Pons (tissue), 1 donor: ENCODE measurements around the gene SLC25A1.
"Not testable (repeated sequence)": the region's sequence is repeated elsewhere in the genome, so short reads cannot be mapped to it uniquely, and the experiment has no call there.

Experiments
- DNase-seq: peaks from one replicate; pipeline ENCODE4 v3.0.0-alpha.2; 2016; ENCODE audit warnings: low spot score

SLC25A1 gene

DNA sequence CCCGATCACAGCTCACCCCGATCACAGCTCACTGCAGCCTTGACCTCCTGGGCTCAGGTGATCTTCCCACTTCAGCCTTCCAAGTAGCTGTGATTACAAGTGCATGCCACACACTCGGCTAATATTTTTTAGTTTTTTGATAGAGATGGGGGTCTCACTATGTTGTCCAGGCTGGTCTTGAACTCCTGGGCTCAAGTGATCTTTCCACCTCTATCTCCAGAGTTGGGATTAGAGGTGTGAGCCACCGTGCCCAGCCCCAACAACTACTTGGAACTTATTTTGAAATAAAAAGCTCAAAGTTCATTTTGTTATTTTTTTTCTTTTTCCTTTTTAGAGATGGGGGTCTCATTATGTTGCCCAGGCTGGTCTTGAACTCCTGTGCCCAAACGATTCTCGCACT is 27.8 kb upstream of the SLC25A1 start:
- no peak for DNase-seq

DNA sequence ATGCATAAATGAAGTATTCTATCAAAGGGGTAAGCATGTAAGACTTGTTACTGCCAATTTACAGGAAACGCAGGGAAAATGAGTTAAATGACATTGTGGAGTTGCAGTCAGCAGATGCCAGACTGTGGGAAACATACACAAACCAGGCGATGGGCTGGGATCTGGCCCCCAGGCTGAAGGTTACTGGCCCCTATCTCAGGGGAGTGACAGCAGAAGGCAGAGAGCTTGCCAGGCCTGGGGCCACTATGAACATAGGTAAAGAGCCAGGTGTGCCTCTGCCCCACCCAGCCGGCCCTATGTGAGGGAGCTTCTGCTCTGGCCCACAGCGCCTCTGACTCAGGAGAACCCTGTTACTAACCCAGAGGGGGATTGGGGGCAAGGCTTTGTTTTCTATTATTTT is 26.1 kb upstream of the SLC25A1 start:
- no peak for DNase-seq

DNA sequence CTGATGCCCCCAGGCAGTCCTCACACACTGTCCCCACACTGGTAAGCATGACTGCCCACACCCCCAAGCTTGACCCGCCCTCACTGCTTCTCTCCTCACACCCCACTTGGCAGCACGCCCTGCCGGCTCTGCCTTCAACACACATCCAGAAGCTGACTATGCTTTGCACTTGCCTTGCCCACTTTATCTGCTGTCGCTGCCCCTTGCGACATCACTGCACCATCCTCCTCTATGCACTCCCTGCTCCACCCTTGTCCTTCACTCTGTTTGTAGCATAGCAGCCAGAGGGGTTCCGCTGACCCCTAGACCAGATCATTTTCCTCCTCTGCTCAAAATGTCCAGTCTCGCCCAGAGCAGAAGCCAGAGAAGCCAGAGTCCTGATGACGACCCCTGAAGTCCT is 25.3 kb upstream of the SLC25A1 start:
- no peak for DNase-seq

DNA sequence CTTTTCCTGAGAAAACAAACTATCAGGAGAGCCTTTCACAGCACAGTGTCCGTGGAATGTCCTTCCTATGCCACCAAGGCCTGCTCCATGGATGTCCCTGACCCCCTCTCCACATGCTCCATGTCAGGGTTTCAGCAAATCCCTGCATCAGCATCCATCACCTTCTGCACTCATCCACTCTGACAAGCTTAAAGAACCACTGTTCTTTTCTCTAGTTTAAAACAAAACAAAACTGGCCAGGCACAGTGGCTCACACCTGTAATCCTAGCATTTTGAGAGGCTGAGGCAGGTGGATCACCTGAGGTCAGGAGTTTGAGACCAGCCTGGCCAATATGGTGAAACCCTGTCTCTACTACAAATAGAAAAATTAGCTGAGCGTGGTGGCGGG is 24.3 kb upstream of the SLC25A1 start:
- not testable (repeated sequence) for DNase-seq

DNA sequence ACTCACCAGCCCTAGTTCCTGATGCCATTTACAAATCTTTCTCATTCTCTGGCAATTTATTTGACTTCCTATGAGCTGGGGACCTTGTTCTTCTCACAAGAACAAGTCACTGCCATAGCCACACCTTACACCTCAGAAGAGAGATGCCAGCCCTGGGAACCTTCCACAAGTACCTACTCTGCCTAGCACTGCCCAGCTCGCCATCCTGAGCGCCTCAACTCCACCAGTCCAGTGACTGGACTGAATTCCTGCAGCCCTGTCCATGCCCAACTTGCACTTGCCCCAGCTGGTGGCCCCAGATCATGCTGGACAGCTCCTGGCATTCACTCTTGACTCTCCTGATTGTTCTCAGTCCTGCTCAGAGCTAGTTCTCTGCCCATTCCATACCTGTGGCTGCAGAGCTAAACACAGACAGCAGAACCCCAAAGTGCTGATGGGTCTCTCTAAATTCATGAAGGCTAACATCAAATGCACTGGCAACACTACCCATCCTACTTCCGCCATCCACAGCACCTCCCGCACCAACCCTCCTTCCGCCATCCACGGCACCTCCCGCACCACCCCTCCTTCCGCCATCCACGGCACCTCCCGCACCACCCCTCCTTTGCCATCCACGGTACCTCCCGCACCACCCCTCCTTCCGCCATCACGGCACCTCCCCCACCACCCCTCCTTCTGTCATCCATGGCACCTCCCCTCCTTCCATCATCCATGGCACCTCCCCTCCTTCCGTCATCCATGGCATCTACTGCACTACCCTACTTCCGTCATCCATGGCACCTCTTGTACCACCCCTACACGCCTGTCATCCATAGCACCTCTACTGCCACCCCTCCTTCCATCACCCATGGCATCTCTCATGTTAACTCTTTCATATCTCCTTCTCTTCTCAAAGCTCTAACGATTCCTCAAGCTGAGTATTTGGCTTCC is 23.6 kb upstream of the SLC25A1 start:
- DNase-seq: no peak

DNA sequence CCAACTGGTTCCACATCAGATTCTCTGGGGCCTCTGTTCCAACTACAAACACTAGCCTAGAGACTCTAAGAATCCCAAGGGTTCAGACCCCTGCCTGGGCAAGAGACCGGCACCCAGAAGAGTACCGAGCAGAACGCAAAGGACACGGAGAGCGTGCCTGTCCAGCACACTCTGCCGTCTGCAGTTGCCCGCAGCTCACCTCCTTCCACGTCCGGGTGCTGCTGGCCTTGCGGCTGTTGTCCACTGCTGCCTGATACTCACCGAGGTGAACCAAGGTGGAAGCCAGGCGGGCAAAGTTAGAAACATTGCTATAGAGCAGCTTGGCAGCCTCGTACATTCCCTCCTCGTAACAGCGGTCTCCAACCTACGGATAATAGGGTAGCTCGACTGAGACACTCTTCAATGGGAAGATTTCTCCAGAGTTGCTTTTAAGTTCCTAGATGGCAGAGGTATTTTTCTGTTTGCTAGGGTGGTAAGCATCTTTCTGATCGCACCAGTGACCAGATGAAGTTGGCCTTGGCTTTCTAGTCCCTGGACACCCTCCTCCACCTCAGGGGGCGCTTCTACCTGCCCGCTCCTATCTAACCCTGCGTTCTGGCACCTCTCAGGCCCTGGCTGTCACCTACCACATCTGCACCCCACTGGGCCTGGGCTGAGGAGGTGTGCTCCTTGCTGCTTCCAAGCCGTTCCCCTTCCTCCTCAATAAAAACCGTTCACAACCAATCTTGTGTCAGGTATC is 22.8 kb upstream of the SLC25A1 start:
- DNase-seq: no peak

DNA sequence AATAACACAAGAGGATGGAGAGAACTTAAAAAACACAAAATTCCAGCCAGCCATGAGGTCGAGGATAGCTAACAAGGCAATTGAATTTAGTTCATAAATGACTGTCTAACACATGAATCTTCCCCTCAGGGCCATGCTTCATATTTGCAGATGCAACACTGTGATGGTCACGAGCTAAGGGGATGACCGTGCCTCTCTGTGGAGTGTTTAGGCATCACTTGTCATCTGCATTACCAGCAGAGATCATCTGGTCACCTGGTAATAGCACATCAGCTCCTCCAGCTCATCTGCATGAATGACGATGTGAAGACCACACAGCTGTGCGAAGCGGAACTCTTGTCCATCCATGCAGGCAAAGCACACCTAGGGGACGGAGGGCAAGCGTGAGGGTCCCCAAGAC is 20.9 kb upstream of the SLC25A1 start:
- no peak for DNase-seq

DNA sequence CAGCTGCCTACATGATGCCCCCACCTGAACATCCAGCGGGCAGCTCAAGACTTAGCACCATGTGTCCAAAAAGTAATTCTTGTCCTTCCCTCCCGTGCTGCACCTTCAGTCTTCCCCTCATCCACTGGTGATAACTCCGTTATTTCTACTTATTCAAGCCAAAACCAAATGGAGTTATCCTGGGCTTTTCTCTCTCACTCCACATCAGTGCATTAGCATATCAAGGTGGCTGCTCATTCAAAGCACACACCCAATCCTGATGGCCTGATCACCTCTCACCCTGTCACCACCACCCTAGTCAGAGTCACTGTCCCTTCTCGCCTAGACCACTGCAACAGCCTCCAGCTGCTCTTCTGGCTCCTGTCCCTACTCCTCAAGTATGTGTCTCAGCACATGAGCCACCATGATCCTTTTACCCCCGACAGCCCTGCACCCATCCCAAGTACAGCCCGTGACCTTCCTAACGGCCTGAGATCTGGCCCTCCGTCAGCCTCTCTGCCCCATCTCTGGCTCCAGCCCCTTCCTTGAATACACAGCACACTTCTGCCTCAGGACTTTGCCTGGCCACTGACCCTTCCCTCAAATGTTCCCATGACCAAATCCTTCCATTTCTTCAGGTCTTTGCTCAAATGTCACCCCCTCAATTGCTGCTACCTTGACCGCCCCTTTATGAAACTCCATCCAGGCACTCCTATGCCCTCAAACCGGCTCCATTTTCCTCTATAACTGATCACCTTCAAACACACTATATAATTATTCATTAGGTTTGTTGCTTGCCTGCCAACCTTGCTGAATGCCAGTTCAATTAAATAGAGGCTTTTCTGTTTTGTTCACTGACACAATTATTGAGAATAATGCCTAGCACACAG is 19.7 kb upstream of the SLC25A1 start:
- no peak for DNase-seq

DNA sequence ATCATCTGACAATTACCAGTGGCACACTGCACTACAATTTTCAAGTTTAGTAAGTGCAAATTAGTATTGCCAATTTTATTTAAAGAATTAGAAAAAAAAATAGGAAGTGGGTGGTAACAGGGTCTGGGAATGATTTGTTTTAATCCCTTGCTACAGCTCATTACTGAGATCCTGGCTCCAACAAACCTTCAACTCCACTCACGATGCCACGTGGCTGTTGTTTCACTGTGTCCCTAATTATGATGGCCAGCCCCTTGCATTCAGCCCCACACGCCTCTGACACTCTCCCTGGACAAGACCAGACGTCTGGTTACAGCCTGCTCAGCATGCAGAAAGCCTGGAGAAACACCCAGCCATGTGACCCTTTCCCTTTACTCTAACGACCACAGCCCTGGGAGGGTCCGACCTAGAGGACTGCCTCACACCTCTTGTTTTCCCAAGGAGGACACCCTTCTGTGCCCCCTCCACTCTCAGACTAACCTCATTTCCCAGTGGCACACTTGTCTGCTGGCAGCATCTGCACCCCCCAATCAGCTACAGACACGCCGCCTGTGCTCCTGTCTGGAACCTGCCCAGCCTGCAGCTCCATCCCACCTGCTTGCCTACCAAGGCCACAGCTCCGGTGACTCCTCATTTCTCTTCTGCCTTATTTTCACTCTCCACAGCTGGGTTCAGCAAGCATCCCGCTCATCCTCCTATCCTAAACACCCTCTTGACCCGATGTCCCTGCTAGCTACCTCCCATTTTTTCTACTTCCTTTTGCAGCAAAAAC is 18.5 kb upstream of the SLC25A1 start:
- no peak for DNase-seq

DNA sequence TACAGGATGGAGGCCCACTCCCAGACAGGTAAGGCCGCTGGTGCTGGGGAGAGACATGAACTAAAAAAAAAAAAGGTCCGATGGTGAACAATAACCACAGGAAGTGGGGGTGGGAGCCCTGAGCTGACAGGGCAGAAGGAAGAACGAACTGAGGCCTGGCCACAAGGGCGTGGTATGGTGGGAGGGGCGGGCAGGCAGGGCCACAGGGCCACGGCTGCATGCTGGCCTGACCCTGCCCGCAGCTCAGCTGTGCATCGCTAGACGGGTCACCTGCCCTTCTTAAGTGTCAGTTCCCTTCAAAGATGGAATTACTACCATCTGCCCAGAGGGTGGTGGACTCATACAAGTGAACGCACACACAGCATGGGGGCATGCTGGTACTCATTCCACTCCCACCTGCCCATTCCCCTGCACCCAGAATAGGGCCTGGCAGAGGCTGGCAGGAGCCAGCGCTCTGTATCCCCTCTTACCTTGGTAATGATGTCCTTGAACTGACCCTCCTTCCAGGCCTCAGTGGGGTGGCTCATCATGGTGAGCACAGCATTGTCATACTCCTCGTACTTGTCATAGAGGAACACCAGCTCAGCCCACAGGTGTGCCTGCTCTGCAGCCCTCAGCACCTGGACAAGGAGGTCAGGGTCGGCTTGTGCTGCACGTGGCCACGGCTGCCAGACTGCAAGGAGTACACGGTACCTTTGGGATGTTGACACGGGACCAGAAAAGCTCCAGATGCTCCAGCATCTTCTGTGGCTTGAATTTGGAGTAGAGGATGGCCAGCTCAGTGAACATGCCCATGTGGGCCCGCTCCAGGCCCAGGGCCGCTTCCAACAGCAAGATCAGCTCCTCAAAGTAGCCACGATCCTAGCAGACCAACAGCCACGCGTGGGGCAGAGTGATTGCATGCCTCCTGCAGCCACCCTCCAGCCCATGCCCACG is 17.5 kb upstream of the SLC25A1 start:
- DNase-seq: no peak

DNA sequence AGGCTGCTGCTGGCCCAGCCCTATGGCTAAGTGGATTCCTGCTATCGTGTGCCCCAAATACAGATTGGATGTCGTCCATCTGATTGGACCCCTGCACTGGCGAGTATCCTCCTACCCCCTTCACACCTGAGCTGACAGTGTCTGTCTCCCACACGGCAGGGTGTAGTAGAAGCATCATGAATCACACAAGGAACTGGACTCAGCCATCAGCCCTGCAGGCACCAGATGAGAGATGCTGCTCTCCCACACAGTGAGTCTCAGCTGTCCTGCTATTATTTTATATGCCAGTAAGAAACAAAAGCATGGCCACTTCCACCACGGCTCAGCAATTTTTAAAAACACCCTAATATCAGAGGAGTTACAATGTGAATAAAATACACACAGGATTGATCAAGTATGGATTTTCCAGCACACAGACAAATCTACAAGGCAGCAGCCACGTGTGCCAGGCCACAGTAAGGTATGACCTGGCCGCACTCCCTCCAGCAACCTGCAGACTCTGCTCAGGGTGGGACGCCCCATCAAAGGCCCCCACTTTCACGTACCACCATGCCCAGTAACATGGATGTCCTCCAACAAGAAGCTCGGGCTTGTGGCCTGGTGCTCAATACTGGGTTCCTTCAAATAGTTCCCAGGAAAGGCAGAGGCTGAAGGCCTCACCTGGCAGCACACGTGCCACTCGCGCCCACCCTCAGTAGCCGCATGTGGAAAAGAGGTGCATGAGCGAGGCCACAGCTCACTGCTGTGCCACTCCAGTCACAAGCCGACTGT is 16.4 kb upstream of the SLC25A1 start:
- no peak for DNase-seq

DNA sequence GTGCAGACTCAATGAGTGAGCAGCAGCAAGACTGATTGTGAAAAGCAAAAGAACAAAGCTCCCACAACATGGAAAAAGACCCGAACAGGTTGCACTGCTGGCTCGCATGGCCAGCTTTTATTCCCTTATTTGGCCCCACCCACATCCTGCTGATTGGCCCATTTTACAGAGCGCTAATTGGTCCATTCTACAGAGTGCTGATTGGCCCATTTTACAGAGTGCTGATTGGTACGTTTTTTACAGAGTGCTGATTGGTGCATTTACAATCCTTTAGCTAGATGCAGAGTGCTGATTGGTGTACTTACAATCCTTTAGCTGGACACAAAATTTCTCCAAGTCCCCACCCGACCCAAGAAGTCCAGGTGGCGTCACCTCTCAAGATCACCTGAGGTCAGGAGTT is 15.3 kb upstream of the SLC25A1 start:
- DNase-seq: no peak

DNA sequence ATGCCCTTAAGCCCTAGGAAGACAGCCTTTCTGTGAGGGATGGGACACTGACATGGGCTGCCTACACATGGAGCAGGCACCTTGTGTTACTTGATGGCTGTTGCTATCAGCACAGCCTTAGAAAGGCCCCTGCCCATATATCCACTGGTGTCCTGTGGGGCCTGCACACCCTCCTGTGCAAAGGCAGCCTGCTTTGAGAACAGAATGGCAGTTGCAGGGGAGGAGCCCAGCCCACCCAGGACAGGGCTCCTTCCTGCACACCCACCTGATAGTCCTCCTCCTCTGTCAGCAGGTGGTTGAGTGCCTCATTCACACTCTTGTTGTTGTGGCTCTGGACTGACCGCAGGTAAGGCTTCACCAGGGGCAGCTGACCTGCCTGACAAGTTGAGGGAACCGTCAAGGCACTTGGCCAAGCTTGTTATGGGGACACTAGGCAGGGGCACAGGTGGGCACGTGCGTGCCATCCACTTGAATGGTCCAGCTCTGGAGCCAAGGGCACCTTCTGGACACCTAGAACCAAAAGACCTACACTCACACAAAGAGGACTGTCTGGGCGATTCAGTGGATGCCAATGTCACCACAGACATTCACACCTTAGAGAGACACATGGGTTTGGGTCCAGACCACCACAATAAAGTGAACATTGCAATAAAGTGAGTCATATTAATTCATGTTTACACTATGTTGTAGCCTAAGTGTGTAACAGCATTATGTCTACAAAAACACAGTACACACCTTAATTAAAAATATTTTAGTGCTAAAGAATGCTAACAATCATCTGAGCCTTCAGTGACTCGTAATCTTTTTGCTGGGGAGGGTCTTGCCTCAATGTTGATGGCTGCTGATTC is 9.4 kb upstream of the SLC25A1 start:
- DNase-seq: no peak

DNA sequence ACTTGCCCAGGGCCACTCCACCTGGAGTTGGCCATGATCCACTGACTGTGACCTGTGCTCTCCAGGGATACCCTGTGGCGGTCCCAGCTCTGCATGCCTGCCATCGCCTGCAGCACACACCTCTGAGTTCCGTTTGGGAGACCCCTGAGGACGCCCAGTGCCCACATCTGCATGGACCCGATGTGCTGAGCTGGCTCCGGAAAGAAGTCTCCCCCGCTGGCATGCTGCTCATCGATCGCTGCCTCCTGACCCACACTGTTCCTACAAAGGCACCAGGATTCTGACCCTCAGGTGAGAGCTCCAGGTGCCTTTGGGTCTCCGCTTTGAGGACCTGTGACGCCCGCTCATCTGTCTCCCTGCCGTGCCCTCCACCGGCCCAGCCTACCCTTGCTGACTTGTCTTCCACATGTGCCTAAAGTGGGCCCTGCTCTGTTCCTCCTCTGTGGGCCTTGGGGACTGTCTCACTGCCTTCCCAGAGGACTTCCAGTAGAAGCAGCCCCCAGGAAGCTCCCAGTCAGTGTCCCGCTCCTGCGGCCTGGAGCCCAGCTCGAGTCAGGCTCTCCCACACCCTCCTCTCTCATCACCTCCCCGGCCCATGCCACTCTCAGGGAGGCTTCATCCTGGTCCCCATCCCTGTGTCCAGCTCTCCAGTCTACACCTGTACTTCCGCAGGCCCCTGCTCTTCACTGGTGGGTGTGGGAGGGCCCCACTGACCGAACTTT is 5.9 kb upstream of the SLC25A1 start:
- no peak for DNase-seq

DNA sequence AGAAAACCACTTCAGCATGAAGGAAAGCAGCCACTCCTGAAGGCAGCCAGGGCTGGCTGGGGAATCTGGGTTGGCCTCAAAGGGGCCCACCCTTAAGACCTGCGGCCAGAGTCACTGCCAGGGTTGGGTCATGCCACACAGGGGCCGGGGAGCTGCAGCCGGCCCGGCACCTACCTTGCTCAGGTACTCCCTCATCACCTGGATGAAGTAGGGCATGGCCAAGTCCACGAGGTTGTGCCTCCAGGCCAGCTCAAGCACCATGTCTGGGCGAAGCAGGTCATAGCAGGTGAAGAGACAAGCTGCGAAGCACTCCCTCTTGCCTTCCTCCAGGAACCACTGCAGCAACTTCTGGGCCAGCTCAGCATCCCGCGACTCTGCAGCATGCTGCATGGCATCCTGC is 4.7 kb upstream of the SLC25A1 start:
- DNase-seq: no peak

DNA sequence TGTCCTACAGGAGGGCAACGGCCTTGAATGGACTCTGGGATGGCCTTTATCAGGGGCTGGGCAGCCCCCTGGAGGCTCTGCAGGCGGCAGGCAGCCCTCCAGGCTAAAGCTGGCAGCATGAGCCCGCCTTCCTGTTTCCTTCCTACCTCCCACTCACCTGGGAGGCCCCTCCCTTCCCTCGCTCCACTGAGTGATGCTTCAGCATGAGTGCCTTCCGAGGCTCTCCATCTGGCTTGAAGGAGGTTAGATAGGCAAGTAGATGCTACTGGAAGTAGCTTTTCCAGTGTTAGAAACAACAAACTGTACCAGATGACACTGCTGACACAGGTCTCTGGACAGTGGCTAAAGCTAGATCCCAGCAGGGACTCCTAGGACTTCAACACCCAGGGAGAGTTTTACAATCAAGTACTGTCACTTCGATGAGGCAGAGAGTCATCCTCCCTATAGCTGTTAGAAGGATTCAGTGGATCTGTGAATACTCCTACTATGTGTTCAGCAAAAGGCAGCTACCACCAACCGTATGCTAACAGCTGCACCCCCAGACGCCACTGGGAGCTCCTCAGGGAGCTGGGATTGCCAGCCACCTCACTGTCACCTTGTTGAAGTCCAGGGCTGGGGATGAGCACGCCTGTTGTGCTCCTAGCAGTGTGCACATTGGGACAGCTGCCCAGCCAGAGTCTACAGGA is 4.1 kb upstream of the SLC25A1 start:
- no peak for DNase-seq

DNA sequence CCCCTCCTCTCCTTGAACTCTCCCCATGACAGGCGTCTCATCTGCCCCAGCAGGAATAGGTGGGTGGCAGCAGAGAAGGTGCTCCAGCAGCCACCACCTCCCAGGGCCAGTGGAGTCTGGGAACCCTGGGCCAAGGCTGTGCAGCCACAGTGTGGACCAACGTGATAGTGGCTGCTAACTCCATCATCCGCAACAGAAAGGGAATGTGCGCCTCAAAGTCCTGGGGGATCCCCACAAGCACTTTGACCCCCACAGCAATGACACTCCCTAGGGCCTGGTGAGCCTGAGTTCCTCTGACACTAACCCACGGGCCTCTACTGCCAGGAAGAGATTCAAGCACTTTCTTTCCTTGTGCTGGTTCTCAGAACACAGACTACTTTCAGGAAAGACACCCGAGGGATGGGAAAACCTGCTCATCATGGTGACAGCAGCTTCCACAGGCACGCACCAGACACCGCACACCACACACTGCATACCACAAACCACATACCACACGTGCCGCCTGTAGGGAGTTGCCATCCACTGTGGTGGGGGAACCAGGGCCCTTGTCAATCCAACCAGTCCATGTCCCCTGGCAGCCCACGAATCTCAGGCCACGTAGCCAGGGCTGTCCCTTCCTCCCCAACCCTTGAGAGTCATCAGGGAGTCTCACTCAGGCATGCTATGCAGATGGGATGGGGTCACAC is 3.4 kb upstream of the SLC25A1 start:
- DNase-seq: no peak
